Measurements from ENCODE around the gene CERKL.

- TF ChIP-seq, protein P1, sequence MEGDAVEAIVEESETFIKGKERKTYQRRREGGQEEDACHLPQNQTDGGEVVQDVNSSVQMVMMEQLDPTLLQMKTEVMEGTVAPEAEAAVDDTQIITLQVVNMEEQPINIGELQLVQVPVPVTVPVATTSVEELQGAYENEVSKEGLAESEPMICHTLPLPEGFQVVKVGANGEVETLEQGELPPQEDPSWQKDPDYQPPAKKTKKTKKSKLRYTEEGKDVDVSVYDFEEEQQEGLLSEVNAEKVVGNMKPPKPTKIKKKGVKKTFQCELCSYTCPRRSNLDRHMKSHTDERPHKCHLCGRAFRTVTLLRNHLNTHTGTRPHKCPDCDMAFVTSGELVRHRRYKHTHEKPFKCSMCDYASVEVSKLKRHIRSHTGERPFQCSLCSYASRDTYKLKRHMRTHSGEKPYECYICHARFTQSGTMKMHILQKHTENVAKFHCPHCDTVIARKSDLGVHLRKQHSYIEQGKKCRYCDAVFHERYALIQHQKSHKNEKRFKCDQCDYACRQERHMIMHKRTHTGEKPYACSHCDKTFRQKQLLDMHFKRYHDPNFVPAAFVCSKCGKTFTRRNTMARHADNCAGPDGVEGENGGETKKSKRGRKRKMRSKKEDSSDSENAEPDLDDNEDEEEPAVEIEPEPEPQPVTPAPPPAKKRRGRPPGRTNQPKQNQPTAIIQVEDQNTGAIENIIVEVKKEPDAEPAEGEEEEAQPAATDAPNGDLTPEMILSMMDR (IDR thresholded peaks at IDR 0.05; ENCODE audit: poor library complexity), result no peak
- TF ChIP-seq EZH2phosphoT487 (IDR thresholded peaks at IDR 0.05; ENCODE audit: low read depth, severe bottlenecking, unreplicated experiment), result no peak
- TF ChIP-seq EZH2 (IDR thresholded peaks at IDR 0.05; ENCODE audit: borderline replicate concordance), result no peak
Observed at GRCh38 chr2:181672255-181673008, 15.5 kb upstream of the CERKL start.
